Medulla oblongata (tissue), 1 donor: ENCODE results near the gene SPDYE17.
"Not testable (repeated sequence)": the region's sequence is repeated elsewhere in the genome, so short reads cannot be mapped to it uniquely, and the experiment has no call there.

ENCODE experiments used
- DNase-seq: peaks from one replicate; pipeline ENCODE4 v3.0.0-alpha.2; 2015; ENCODE audit errors: extremely low spot score

The SPDYE17 gene, protein sequence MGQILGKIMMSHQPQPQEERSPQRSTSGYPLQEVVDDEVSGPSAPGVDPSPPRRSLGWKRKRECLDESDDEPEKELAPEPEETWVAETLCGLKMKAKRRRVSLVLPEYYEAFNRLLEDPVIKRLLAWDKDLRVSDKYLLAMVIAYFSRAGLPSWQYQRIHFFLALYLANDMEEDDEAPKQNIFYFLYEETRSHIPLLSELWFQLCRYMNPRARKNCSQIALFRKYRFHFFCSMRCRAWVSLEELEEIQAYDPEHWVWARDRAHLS

DNA sequence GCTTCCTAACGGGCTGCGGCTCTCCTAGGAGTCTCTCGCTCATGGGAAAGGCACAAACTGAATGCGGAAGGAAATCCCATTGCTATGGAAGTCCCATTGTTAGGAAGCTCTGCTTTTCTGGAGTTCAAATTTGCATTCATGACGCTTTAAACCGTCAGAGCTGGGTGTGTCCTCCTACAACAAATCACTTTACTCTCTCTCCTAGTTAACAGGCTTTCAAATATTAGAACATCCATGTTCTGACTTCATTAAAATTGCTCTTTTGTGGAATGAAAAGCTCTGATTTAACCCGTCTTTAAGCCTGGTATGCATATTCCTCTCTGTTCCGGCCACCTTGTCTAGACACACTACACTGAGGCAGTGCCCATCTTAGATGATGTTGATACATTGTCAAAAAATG is at the start of gene SPDYE17:
SPDYE17 (minus strand) TSS at position 101 of the 400 bp plus-strand sequence. CDS start 1,791 bp downstream, outside the sequence.
- not testable (repeated sequence) for DNase-seq

DNA sequence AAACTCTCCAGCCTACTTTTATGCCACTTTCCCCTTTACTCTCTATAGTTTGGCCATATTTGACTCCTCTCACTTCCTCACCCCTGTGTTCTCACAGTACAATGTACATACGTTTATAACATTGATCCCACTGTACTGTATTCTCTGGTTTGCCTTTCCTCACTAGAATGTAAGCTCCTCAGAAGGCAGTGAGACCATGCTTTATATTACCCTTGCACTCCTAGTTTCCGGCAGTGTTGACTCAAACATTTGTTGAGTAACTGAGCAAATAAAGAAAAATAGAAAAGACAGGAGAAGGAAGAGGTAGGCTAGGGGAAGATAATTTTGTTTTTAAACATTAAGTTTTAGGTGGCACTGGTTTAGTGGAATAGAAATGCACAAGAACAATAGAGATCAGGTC is 48.1 kb upstream of the SPDYE17 start:
- not testable (repeated sequence) for DNase-seq

DNA sequence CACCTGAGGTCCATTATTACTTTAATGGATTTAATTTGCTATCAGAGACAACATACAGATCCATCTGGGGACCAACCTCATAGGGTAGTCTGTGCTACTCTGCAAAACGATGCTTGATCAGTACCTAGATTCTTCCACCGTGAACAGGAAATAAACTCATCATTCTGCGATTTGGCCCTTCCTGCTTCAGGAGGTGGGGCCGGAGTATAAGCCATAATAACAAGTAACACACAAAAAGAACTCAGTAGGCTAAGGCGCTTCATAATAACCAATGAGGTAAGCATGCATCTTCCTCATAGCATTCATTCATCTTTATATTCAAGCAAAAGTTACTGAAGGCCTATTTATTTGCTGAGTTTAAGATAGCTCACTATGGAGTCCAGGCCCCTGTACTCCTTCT is 47.5 kb upstream of the SPDYE17 start:
- not testable (repeated sequence) for DNase-seq

DNA sequence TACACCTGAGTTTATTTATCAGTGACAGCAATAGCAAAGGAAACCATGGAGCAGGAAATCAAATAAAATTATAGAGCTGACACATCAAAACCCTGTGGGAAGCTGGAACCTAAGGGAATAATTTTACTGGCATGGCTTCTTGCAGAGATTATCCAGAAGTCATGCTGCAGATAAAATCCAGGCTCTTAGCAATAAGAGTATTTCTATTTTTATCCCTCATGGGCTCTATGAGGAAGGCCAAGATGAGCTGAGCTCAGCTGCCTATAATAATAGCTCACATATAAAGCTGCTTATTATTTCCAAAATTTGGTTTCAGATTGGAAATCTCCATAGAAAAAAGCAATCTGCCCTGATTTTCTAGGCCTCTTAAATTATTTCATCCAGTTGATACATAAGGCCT is 47.0 kb upstream of the SPDYE17 start:
- not testable (repeated sequence) for DNase-seq

DNA sequence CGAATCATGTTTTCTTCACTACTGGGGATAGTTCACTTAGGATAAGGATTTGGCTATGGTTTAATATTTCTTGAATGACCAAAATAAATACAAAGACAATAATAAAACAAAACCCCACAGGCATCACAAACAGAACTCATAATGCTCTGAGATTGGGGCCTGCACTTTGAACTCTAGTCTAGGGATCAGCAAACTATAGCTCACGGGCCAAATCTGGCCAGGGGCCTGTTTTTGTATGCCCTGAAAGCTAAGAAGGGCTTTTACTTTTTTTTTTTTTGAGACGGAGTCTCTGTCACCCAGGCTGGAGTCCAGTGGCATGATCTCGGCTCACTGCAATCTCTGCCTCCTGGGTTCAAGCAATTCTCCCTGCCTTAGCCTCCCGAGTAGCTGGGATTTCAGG is 44.9 kb upstream of the SPDYE17 start:
- not testable (repeated sequence) for DNase-seq

DNA sequence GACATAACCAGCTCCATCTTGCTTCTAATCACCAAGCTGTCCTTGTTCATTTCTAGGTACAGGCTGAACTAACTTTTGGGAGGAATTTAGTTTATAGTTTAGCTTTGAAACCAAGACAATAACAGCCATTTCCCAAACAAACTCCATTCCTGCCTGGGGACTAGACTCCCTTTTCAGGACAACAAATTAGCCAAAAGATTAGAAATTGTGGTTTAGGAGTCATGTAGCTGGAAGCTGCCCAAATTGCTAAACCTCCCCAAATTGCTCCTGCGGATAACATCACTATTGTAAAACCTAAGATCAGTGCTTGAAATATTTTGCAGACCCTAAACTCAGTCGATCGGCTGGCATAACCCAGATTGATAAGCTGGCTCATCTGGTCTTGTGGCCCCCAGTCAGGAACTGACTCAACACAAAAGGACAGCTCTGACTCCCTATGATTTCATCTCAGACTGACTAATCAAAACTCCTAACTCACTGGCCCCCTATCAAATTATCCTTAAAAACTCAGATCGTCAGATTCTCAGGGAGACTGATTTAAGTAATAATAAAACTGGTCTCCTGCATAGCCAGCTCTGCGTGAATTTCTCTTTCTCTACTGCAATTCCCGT is 42.7 kb upstream of the SPDYE17 start:
- DNase-seq, result not testable (repeated sequence)

DNA sequence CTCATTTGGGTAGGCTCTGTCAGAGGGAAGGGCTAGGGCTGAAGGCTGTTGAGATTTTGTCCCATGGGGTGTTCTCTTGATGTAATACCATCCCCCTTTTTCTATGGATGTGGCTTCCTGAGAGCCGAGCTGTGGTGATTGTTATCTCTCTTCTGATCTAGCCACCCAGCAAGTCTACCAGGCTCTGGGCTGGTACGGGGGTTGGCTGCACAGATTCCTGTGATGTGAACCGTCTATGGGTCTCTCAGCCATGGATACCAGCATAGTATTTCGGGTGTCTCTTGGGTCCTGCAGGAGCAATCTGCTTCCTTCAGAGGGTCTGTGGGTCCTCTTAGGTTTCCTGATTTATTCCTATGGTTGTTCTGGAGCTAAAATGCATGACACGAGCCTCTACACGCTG is 38.9 kb upstream of the SPDYE17 start:
- not testable (repeated sequence) for DNase-seq

DNA sequence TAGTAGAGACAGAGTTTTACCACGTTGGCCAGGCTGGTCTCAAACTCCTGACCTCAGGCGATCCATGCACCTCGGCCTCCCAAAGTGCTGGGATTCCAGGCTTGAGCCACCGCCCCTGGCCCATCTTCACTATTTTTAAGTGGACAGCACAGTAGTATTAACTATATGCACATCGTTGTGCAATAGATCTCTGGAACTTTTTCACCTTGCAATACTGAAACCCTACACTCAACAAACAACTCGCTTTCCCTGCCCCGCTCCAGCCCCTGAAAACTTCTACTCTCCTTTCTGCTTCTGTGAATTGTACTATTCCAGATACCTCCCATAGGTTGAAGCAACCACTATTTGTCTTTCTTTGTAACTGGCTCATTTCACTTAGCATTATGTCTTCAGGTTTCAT is 33.7 kb upstream of the SPDYE17 start:
- not testable (repeated sequence) for DNase-seq

DNA sequence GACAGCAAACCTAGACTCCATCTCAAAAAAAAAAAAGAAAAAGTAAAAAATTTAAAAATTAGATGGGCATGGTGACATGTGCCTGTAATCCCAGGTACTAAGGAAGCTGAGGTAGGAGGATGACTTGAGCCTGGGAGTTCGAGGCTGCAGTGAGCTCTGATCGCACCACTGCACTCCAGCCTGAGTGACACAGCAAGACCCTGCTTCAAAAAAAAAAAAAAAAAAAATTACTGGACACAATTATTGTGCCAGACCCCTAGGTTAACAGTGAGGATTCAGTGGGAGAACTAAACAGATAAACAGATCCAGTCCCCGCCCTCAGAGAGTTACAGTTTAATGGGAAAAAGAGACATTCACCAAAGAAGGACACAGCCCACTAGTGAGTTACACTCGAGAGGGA is 31.6 kb upstream of the SPDYE17 start:
- not testable (repeated sequence) for DNase-seq

DNA sequence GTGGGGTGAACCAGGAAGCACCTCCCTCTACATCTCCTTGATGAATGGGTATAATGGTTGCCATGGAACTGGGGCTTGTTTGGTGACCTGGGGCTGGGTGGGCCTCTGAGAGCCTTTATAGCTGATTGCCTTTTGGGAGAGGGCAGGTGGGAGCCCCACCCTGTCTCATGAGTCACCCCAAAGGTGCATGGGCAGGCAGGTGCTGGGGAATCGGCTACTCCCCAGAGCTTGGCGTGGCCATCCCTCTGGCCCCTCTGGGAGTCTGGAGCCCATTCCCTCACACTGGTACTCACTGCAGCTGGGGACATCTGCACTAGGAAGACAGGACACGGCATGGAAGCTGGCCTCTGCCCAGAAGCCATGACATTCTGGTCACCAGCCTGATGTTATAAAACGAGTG is 30.4 kb upstream of the SPDYE17 start, which contains the start of gene SPDYE18:
SPDYE18 (minus strand) TSS at position 2 of the 400 bp plus-strand sequence. CDS start 2,046 bp downstream, outside the sequence.
- DNase-seq, result not testable (repeated sequence)

DNA sequence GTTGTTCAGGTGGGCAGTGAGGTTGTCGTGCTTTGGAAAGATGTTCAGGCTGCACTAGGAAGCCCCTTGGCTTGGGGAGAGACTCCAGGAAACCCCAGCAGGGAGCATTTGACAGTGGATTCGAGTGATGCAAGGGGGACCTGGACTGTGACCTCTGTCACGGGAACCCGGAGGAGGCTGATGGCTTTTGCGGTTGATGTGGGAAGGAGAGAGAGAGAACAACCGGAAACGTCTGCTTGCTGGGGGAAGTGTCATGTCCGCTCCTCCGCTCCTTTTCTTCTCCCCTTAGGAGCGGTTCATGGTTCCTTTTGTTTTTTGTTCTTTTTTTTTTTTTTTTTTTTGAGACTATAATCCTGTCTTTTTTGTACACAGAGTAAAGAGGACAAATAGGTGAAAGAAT is 5.8 kb downstream of the SPDYE17 start:
- not testable (repeated sequence) for DNase-seq

DNA sequence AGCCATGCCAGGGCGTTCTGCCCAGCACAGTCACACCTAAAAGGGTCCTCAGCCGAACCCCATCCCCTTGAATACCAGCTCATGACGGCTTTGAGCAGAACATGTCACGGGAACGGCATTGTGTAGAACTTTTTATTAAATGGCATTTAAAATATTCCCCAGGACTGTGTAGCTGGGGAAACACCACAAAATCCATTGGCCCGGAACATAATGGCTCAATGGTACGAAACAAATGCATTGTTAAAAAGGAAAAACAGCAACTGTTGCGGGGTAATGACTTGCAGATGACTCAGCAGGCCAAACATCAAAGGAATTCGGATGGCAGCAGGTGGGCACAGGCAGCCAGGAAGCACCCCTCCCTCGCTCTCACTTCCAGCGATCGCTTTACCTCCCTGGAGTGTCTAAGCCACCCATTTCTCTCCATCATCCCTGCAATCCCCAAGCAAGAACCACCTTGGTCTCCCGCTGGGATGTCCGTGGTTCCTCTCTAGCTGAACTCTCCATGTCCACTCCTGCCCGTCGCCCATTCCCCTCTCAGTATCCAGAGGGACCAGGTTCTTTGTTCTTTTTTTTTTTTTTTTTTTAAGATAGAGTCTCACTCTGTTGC is 22.0 kb downstream of the SPDYE17 start:
- peak; percentile 19 for DNase-seq

DNA sequence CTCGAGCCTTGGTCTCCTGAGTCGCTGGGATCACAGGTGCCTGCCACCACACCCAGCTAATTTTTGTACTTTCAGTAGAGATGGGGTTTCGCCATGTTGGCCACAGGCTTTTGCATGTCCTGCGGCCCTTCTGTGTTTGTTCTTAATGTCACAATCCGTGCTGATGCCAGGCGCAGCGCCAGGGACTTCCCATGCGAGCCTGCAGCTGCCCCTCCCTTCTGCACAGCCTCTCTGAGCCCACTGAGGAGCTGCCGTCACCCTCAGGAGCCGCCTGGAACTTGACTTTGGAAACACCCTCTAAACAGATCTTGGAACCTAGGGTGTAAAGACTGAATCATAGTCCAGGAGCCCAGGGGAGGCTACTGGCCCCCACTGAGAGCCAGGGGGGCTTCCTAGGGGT is 24.2 kb downstream of the SPDYE17 start:
- DNase-seq, result peak; percentile 31

DNA sequence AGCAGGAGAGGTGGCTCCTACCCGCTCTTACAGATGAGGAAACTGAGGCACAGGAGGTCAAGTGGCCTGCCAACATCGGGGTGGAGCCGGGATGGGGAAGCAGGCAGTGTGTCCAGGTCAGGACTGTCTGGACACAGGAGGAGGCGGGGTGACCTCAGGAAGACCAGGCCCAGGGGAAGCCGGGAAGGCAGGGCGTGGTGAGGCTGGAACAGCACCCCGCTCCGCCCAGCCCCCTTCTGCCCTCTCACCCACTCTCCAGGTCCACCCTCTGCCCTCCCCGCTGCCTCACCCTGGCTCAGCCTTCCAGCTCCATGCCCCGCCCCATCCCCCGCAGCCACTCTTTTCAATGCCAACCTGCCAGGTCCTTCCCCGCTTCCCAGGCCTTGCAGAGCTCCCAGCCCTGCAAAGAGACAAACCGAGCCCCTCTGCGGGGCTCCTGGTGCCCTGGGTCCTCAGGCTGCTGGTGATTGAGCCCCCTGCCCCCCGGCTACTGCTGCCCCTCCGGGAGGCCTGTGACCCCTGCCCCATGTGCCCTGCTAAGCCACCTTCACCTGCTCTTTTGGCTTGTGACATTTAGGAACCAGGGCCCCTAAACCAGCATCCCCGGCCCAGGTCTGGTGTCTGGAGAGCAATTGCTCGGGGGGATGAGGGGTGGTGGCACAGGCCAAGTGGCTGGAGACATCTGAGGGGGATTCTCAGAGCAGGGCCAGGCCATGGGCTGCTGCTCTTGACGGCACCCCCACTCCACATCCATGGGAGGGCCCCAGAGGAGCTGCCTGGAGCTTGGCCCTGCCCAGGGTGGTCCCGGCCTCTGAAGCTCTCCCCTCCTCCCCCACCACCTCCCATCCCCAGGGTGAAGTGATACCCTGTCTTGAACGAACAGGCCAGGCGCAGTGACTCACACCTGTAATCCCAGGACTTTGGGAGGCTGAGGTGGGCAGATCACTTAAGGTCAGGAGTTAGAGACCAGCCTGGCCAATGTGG is 25.7 kb downstream of the SPDYE17 start:
- DNase-seq, result not testable (repeated sequence)

DNA sequence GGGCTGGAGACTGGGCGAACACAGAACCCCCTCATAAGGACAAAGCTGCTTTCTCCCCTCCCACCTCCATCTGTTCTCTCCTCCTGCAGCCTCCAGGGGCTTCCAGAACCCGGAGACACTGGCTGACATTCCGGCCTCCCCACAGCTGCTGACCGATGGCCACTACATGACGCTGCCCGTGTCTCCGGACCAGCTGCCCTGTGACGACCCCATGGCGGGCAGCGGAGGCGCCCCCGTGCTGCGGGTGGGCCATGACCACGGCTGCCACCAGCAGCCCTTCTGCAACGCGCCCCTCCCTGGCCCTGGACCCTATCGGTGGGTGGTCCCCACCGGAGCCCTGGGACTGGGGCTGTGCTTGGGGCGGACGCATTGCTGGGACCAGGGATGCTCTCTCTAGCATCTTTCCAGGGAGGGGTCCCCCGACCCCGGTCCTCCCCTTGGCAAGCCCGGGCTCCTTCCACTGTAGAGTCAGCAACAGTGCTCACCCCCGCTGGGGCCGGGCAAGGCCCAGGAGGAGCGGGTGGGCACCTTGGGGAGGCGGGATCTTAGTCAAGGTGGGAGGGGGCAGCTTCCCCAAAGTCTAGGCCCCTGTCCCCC is 26.6 kb downstream of the SPDYE17 start:
- DNase-seq, result not testable (repeated sequence)

DNA sequence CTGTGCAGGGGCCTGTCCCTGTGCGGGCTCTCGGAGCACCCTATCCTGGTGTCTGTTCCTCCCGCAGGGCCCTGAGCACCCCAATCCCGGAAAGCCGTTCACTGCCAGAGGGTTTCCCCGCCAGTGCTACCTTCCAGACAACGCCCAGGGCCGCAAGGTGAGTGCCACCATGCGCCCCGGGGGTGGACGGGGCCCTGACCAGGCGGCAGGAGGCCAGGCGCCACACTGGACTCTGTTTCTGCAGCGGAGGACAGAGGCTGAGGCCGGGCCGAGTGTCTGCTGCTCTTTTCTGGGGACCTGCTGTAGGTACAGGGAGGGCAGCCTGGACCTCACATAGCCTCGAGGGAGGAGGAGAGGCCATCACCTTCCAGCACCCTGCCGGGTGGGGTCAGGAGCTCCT is 28.0 kb downstream of the SPDYE17 start:
- not testable (repeated sequence) for DNase-seq

DNA sequence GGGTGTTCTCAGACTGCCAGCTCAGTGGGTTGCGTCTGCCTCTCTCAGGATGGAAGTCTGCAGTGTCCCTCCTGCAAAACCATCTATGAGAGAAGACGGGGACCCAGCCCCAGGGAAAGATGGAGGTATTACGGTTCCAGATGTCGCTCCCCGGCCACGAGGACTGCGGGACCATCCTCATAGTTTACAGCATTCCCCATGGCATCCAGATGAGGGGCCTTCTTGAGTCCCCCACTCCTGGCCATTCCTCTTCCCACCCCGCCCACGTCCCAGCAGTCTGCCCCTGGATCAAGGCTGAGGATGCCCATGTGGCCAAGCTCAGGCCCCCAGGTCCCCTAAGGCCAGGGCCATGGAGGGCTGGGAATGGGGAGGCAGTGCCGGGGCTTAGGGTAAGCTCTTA is 28.9 kb downstream of the SPDYE17 start:
- DNase-seq, result not testable (repeated sequence)

DNA sequence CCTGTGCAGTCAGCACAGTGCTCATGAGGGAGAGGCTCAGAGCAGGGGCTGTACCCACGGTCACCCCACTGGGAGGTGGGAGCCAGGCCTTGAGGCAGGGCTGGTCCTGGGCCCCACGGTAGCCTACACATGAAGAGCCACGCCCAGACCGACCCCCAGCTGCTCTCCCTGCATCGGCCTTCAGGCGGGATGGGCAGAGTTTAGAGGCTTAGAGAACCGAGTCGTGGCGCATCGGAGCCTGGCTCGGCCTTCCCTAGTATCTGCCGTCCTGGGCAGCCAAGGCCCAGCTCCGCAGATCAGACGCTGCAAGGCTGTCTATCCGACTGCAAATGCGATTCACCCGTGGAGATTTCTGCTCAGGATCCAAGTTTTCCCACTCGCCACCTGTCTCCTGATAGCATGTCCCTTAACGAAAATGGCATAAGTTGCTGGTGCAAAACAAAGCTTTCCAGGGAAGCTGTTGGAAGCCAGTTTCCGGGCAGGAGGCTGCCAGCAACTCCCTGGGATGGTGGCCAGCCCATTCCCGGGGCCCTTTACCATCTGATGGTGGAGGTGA is 29.4 kb downstream of the SPDYE17 start:
- DNase-seq, result not testable (repeated sequence)

DNA sequence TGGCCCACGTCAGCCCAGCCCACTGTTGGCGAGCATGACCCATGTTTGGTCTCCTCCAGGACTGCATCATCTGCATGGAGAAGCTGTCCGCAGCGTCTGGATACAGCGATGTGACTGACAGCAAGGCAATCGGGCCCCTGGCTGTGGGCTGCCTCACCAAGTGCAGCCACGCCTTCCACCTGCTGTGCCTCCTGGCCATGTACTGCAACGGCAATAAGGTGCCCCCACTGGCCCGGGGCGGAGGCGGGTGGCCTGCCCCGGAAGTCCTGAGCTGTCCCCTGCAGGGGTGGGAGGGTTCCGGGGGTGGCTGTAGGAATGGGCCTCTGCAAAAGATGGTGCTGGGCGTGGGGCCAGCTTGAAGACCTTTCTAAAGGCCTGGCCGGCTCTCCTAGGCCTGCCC is 30.1 kb downstream of the SPDYE17 start:
- DNase-seq, result not testable (repeated sequence)

DNA sequence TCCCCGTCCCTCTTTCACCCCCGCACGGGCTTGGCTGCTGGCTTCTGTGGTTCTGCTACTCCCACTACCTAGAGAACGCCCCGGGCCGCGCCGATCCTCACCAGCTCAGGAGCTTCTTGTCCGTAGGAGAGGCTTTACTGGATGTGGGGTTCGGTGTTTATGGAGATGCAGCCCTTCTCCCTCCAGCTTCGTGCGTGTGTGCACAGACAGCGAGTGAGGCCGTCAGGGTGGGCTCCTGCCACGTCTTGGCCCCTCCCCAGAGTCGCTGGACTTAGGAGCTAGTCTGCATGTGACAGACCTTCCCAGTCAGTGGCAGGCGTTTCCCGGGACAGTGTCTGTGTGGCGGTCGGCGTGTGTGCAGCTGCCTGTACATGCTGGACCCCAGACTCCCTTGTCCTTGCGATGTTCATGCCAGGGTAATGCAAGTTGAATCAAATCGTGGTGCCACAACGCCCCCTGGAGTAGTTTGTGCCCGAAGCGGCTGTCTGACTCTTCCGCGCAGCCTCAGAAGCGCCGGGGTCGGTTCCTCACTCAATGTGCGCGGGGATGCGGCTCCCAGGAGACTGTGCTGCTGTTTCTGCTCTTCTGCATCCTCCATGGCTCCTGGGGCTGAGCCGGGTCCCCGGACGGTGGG is 32.6 kb downstream of the SPDYE17 start:
- DNase-seq, result not testable (repeated sequence)
